ENCODE results near the gene ROS1.
"Not testable (repeated sequence)": the region's sequence is repeated elsewhere in the genome, so short reads cannot be mapped to it uniquely, and the experiment has no call there.

ROS1 gene

GRCh38 chr6:117380298-117380697 lies 45.4 kb downstream of the ROS1 start:
- ATAC-seq (no peak), DNase-seq (no peak)

DNA sequence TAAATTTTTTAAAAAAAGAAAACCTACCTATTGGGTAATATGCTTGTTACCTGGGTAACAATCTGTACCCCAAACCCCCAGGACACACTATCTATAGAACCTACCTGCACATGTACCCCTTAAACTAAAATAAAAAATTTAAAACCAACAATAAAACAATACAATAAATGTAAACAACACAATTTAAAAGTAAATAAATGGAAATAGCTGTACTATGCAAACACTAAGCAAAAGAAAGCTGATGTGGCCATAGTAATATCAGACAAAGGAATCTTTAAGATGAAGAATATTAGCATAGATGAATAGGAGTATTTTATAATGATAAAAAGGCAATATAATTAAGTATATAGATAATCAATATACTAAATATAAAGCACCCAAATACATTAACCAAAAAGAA lies 50.3 kb downstream of the ROS1 start:
- DNase-seq, result no peak
- no peak for ATAC-seq

- DNase-seq (no peak), ATAC-seq (no peak)
Observed at GRCh38 chr6:117373211-117373813, 52.4 kb downstream of the ROS1 start.

DNA sequence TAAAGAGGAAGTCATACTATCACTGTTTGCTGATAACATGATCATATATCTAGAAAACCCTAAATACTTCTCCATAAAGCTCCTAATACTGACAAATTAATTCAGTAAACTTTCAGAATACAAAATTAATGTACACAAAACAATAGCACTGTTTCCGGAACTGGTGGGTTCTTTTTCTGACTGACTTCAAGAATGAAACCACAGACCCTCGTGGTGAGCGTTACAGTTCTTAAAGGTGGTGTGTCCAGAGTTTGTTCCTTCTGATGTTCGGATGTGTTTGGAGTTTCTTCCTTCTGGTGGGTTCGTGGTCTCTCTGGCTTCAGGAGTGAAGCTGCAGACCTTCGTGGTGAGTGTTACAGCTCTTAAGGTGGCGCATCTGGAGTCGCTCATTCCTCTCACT lies 53.5 kb downstream of the ROS1 start:
- not testable (repeated sequence) for DNase-seq, ATAC-seq

GRCh38 chr6:117371492-117371891 lies 54.2 kb downstream of the ROS1 start:
- ATAC-seq (no peak), DNase-seq (no peak)

DNA sequence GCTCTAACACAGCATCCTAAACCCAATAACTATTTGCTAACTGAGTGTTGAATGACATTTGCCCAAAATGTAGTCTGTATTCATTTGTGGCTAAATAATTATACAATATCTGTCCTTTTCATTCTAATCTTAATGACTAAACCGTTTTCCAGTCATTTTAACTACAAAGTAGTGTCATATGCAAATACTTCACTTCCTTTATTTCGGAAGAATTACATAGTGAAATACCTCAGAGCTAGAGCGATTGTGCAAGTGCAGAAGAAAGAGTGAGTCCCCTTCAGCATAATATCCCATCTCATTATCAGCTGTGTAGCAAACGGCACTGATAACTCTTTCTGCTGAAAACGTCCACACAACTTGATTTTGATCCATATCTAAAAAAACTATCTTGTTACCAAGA lies 66.2 kb downstream of the ROS1 start:
- no peak for ATAC-seq

GRCh38 chr6:117354671-117355070 lies 71.1 kb downstream of the ROS1 start:
- ATAC-seq, result no peak
- no peak for DNase-seq

More for the DNA sequence above, 66.2 kb downstream of the ROS1 start:
- DNase-seq, result no peak

DNA sequence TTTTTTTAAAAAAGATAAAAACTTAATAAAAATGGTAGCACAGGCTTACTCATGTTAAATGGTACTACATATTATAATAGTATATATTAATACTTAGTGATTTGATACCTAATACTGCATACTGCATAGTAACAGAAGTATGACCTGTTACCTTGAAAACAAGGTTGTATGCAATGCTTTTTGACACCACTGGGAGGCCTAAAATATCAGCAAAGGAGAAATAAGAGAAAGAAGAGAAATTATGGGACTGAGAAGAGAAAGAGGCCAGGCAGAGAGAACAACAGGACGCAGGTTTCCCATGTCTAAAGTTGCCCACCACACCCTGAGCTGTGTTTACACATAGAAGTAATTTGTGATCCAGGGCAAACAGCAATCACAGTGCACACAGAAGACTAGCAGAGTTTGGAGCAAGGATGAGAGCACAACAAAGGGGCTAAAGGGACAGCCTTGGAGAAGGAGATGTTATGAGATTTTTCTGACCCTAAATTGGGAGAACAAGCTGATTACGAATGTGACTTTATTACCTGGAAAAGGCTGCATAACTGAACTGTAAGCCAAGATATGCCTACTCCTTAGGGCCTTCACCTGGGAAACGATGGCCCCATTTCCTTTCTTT lies 73.2 kb downstream of the ROS1 start:
- no peak for DNase-seq
- ATAC-seq, result no peak

GRCh38 chr6:117351521-117351920 lies 74.2 kb downstream of the ROS1 start:
- ATAC-seq (no peak), DNase-seq (no peak)

- DNase-seq (no peak), ATAC-seq (no peak)
Observed at GRCh38 chr6:117346142-117346930, 79.4 kb downstream of the ROS1 start.

DNA sequence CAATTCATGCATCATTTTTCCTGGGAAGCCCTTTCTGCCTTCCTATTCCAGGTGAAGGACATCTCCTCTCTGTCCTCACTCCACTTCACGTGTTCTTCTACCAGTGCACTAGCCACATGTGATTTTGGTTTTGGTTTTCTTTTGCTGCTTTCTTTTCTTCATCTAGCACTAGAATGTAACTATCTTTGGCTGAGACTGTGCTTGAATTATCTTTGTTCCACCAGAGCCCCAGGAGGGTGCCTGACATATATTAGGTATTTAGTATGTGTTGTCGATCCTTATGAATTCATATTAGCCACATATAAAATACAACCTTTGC lies 80.5 kb downstream of the ROS1 start:
- DNase-seq (no peak), ATAC-seq (no peak)

GRCh38 chr6:117344444-117345291 lies 81.1 kb downstream of the ROS1 start:
- no peak for DNase-seq
- ATAC-seq, result no peak

GRCh38 chr6:117338567-117338966 lies 87.2 kb downstream of the ROS1 start:
- no peak for DNase-seq
- ATAC-seq, result no peak

- ATAC-seq, result no peak
- no peak for DNase-seq
Observed at GRCh38 chr6:117329926-117330325, 95.8 kb downstream of the ROS1 start.

GRCh38 chr6:117328500-117328899 lies 97.2 kb downstream of the ROS1 start:
- no peak for ATAC-seq
- DNase-seq, result no peak

DNA sequence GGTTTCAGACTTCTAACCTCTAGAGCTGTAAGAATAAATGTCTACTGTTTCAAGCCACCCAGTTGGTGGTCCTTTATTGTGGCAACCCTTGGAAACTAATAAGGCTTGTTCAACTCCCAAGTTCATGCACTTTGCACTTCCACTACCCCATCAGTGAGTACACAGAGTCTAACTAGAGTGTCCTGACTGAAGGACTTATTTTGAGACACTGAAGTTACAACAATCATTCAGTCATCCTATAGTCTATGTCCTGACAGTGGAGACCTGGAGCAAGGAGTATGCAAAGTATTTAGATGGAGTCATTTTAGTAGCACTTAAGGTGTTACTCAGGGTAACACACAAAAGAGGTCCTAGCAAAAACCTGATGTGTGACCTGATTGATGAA lies 97.7 kb downstream of the ROS1 start:
- DNase-seq, result no peak
- ATAC-seq, result no peak

DNA sequence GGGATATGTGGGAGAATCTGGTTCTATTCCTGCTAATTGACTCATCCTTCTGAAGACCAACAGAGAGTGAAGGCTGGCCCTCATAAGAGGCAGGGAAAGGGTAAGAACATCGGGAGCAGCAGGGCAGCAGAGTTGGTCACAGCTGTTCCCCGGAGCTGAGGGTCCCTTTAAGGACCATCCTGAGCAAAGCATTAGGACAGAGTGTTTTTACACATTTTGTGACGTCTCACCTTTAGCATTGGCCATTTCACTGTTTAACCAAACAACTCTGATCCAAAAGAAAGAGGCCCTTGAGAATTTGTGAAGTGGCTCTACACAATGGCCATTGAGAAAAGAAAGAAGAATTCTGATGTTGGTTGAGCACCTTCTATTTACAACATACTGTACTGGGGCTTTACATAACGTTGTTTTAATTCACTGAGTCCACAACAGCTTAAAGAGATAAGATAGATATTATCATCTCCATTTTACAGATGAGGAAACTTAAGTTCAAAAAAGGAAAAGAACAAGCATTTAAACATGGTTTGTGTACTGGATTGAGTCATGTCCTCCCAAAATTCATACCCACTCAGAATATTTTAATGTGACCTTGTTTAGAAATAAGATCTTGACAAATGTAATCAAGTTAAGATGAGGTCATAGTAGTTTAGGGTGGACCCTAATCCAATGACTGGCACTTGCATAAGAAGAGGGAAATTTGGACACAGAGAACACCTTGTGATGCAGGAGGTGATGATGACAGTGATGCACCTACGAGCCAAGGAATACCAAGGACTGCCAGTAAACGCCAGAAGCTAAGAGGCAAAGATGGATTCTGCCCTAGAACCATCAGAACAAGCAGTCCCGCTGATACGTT lies 98.4 kb downstream of the ROS1 start:
- no peak for DNase-seq
- ATAC-seq, result no peak

- DNase-seq, result no peak
- no peak for ATAC-seq
Observed at GRCh38 chr6:117326396-117326795, 99.3 kb downstream of the ROS1 start.

- no peak for DNase-seq
- ATAC-seq, result no peak
Observed at GRCh38 chr6:117317261-117317660, 108.5 kb downstream of the ROS1 start.

GRCh38 chr6:117311726-117312125 lies 114.0 kb downstream of the ROS1 start:
- ATAC-seq (no peak), DNase-seq (no peak)

- no peak for ATAC-seq
- DNase-seq, result no peak
Observed at GRCh38 chr6:117311310-117311709, 114.4 kb downstream of the ROS1 start.

DNA sequence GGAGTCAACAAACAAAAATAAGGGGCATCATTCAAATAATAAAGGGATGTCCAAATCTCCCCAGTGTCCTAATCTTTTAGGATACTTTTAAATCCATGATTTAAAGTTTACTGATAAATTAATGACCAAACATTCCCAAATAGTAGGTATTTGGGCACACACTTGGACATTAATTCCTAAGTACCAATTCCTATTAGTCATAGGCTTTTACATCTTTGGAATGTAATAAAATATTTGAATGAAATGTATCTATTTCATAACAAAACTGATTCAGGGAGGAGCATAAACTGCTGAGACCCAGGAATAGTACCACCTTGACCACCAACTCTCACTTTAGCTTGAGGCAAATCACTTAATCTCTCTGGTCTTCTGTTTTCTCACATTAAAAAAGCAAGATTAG lies 116.1 kb downstream of the ROS1 start:
- no peak for ATAC-seq
- no peak for DNase-seq
